Astrocyte (in vitro differentiated cells and primary cell): Measurements from ENCODE around the gene PYCARD. TPM values are rescaled to one million over a fixed set of nuclear protein-coding genes. Genes with fewer than 3 reads are reported as not detected.
A peak's percentile ranks its signal among the peaks of the same experiment; 100 is the strongest.

Experiments
- DNase-seq: peaks from one replicate; pipeline ENCODE4 v3.0.0-alpha.2; 2010; ENCODE audit warnings: low read depth
- FAIRE-seq: peaks from 2 replicates; lab custom pipeline; 2011; peaks lifted over from hg19 to GRCh38; lab: Jason Lieb, UNC
- H2AFZ ChIP-seq: 2 replicates; pipeline ENCODE4 v1.6.0; 2012; ENCODE audit warnings: low read depth, low read length, inconsistent platforms
- H3K27ac ChIP-seq: 2 replicates; pipeline ENCODE4 v1.5.1; 2011; ENCODE audit warnings: low read depth, low read length, inconsistent platforms
- H3K27me3 ChIP-seq: 2 replicates; pipeline ENCODE4 v1.6.0; 2011; ENCODE audit warnings: low read length, inconsistent platforms; ENCODE audit not compliant: insufficient read depth
- H3K36me3 ChIP-seq: 2 replicates; pipeline ENCODE4 v1.5.1; 2011; ENCODE audit warnings: low read length, inconsistent platforms; ENCODE audit not compliant: insufficient read depth
- H3K4me1 ChIP-seq: 2 replicates; pipeline ENCODE4 v1.5.1; 2011; ENCODE audit warnings: low read length, inconsistent platforms; ENCODE audit not compliant: insufficient read depth
- H3K4me2 ChIP-seq: 2 replicates; pipeline ENCODE4 v1.6.0; 2012; ENCODE audit warnings: low read length, inconsistent platforms
- H3K4me3 ChIP-seq: 2 replicates; pipeline ENCODE4 v1.5.1; 2011; ENCODE audit warnings: low read depth, mild to moderate bottlenecking, low read length, inconsistent platforms; ENCODE audit not compliant: insufficient read depth
- H3K79me2 ChIP-seq: 2 replicates; pipeline ENCODE4 v1.6.0; 2012; ENCODE audit warnings: mild to moderate bottlenecking, low read length, inconsistent platforms; ENCODE audit not compliant: insufficient read depth
- H3K9ac ChIP-seq: 2 replicates; pipeline ENCODE4 v1.6.0; 2012; ENCODE audit warnings: mild to moderate bottlenecking, low read length, inconsistent platforms
- H3K9me3 ChIP-seq: 2 replicates; pipeline ENCODE4 v1.5.1; 2012; ENCODE audit warnings: low read depth, mild to moderate bottlenecking, low read length, inconsistent platforms; ENCODE audit not compliant: insufficient read depth
- H4K20me1 ChIP-seq: 2 replicates; pipeline ENCODE4 v1.6.0; 2012; ENCODE audit warnings: low read length, inconsistent platforms; ENCODE audit not compliant: insufficient read depth
- H3K27ac Mint-ChIP-seq: one replicate; pipeline ENCODE4 v1.8.0; 2021; ENCODE audit warnings: mild to moderate bottlenecking, mixed read lengths; ENCODE audit not compliant: unreplicated experiment
- H3K27me3 Mint-ChIP-seq: one replicate; pipeline ENCODE4 v1.8.0; 2021; ENCODE audit warnings: low read depth, mixed read lengths; ENCODE audit not compliant: unreplicated experiment
- H3K36me3 Mint-ChIP-seq: one replicate; pipeline ENCODE4 v1.8.0; 2021; ENCODE audit warnings: low read depth, mixed read lengths; ENCODE audit not compliant: unreplicated experiment
- H3K4me1 Mint-ChIP-seq: one replicate; pipeline ENCODE4 v1.8.0; 2021; ENCODE audit warnings: low read depth, mixed read lengths; ENCODE audit not compliant: unreplicated experiment
- H3K4me3 Mint-ChIP-seq: one replicate; pipeline ENCODE4 v1.8.0; 2021; ENCODE audit warnings: mild to moderate bottlenecking, moderate library complexity, mixed read lengths; ENCODE audit not compliant: unreplicated experiment
- H3K9me3 Mint-ChIP-seq: one replicate; pipeline ENCODE4 v1.8.0; 2021; ENCODE audit warnings: mild to moderate bottlenecking, mixed read lengths; ENCODE audit not compliant: unreplicated experiment
- CTCF ChIP-seq: IDR thresholded peaks from 2 replicates; pipeline ENCODE4 v1.5.1; 2011; ENCODE audit warnings: low read depth, mild to moderate bottlenecking, inconsistent platforms, low read length, moderate library complexity; ENCODE audit not compliant: insufficient read depth
- EZH2 ChIP-seq: IDR thresholded peaks from 2 replicates; pipeline ENCODE4 v1.6.1; 2012; ENCODE audit warnings: mild to moderate bottlenecking, low read length, inconsistent platforms; ENCODE audit not compliant: insufficient read depth
- total RNA-seq: library from RNA; stranded (reverse); gene quantifications from 2 replicates; pipeline ENCODE4 v1.2.1, GENCODE V29; 2021

PYCARD gene
- total RNA-seq, 1 donor from 2014 or later = 7.3 TPM

GRCh38 chr16:31189412-31189778, 13.2 kb downstream of the PYCARD start:
- no peak for DNase-seq
- H3K36me3 Mint-ChIP-seq = peaks cover 50% of the 10 kb centered on the region
- Histone ChIP-seq H3K27me3 (no peaks in the 10 kb centered on the region), H3K9ac (no peak overlapping the region), H3K9me3 (no peaks in the 10 kb centered on the region), H2AFZ (no peak overlapping the region), H3K4me2 (no peak overlapping the region), H3K36me3 (peaks cover 92% of the 10 kb centered on the region), H3K4me3 (no peak overlapping the region), H3K4me1 (no peaks in the 10 kb centered on the region), H3K27ac (no peak overlapping the region), H3K79me2 (peaks cover 84% of the 10 kb centered on the region), H4K20me1 (peaks cover 100% of the 10 kb centered on the region)
- TF ChIP-seq EZH2 (no peak), CTCF (no peak)
- no peaks in the 10 kb centered on the region for H3K9me3 Mint-ChIP-seq
- peaks cover 32% of the 10 kb centered on the region for H3K4me1 Mint-ChIP-seq
- no peak overlapping the region for H3K27ac Mint-ChIP-seq
- FAIRE-seq = no peak
- H3K4me3 Mint-ChIP-seq = no peak overlapping the region
- no peaks in the 10 kb centered on the region for H3K27me3 Mint-ChIP-seq

- no peak overlapping the region for H3K4me2 ChIP-seq
- Mint-ChIP-seq H3K36me3 (peaks cover 52% of the 10 kb centered on the region), H3K4me3 (no peak overlapping the region), H3K4me1 (peaks cover 36% of the 10 kb centered on the region), H3K9me3 (no peaks in the 10 kb centered on the region), H3K27me3 (no peaks in the 10 kb centered on the region), H3K27ac (peak overlapping the region; percentile 37)
- H3K9ac ChIP-seq = no peak overlapping the region
- no peaks in the 10 kb centered on the region for H3K9me3 ChIP-seq
- H3K4me1 ChIP-seq = peaks cover 4% of the 10 kb centered on the region
- FAIRE-seq = no peak
- no peak for DNase-seq
- peaks cover 86% of the 10 kb centered on the region for H3K79me2 ChIP-seq
- peaks cover 90% of the 10 kb centered on the region for H3K36me3 ChIP-seq
- H4K20me1 ChIP-seq = peaks cover 100% of the 10 kb centered on the region
- H3K27ac ChIP-seq = no peak overlapping the region
- no peaks in the 10 kb centered on the region for H3K27me3 ChIP-seq
- TF ChIP-seq CTCF (no peak), EZH2 (no peak)
- no peak overlapping the region for H2AFZ ChIP-seq
- no peak overlapping the region for H3K4me3 ChIP-seq
These were observed 13.8 kb downstream of the PYCARD start for GRCh38 chr16:31188450-31189411.

GRCh38 chr16:31187808-31188189, 14.8 kb downstream of the PYCARD start:
- Mint-ChIP-seq H3K27ac (no peak overlapping the region), H3K36me3 (peaks cover 54% of the 10 kb centered on the region), H3K9me3 (no peaks in the 10 kb centered on the region), H3K4me3 (no peak overlapping the region), H3K4me1 (peaks cover 45% of the 10 kb centered on the region), H3K27me3 (no peaks in the 10 kb centered on the region)
- peaks cover 100% of the 10 kb centered on the region for H4K20me1 ChIP-seq
- peaks cover 88% of the 10 kb centered on the region for H3K79me2 ChIP-seq
- peaks cover 90% of the 10 kb centered on the region for H3K36me3 ChIP-seq
- DNase-seq (no peak), FAIRE-seq (no peak)
- TF ChIP-seq EZH2 = no peak
- no peak for TF ChIP-seq CTCF
- no peaks in the 10 kb centered on the region for H3K9me3 ChIP-seq
- H3K4me1 ChIP-seq = peaks cover 13% of the 10 kb centered on the region
- H3K27me3 ChIP-seq = no peaks in the 10 kb centered on the region
- H3K4me3 ChIP-seq = no peak overlapping the region
- H3K27ac ChIP-seq = no peak overlapping the region
- H3K9ac ChIP-seq = peak overlapping the region; percentile 1
- H3K4me2 ChIP-seq = no peak overlapping the region
- no peak overlapping the region for H2AFZ ChIP-seq
